ENCODE data around the gene RRAGB. TPM values are rescaled to one million over a fixed set of nuclear protein-coding genes. Genes with fewer than 3 reads are reported as not detected.

The RRAGB gene
- total RNA-seq, 2 donors from 2014 or later = 7.2 to 12.4 TPM

Other genes starting within 250 kb of the RRAGB start
- gene USP51, start 227.9 kb upstream of the RRAGB start, total RNA-seq = 1 to 10 TPM; 1.7 to 2.2 TPM
- not detected for gene FOXR2, start 94.3 kb upstream of the RRAGB start, total RNA-seq

Measured in right atrium auricular region (tissue), 2 donors.